Activated CD4-positive, alpha-beta T cell treated with anti-CD3 and anti-CD28 coated beads, Interleukin-2, amount 50 U/mL, for 16 hours (primary cell): ENCODE data around the gene MLXIP.
"Not testable (repeated sequence)": the region's sequence is repeated elsewhere in the genome, so short reads cannot be mapped to it uniquely, and the experiment has no call there.

Source experiments
- DNase-seq: peaks from one replicate; pipeline ENCODE4 v3.0.0-alpha.2; 2020

The MLXIP gene

GRCh38 chr12:122078141-122079032 is at the start of gene MLXIP:
Gene MLXIP (plus strand): TSS chr12:122078756. CDS start chr12:122078854, 98 bp downstream.
- peak; percentile 91 for DNase-seq

- DNase-seq: peak; percentile 70
These were observed 49.5 kb upstream of the MLXIP start for GRCh38 chr12:122028905-122029560.

GRCh38 chr12:122029620-122030423 is 48.7 kb upstream of the MLXIP start:
- DNase-seq: no peak

GRCh38 chr12:122030424-122031035 is 48.0 kb upstream of the MLXIP start:
- no peak for DNase-seq

- DNase-seq: peak; percentile 48
These were observed 47.0 kb upstream of the MLXIP start for GRCh38 chr12:122031342-122032216.

- DNase-seq: no peak
These were observed 46.0 kb upstream of the MLXIP start for GRCh38 chr12:122032580-122032979.

GRCh38 chr12:122035292-122035691 is 43.3 kb upstream of the MLXIP start:
- DNase-seq: no peak

GRCh38 chr12:122036153-122036552 is 42.4 kb upstream of the MLXIP start:
- no peak for DNase-seq

- DNase-seq: no peak
These were observed 37.8 kb upstream of the MLXIP start for GRCh38 chr12:122040579-122041386.

GRCh38 chr12:122041458-122041857 is 37.1 kb upstream of the MLXIP start:
- DNase-seq: not testable (repeated sequence)

- no peak for DNase-seq
These were observed 35.6 kb upstream of the MLXIP start for GRCh38 chr12:122042910-122043309.

- no peak for DNase-seq
These were observed 35.1 kb upstream of the MLXIP start for GRCh38 chr12:122043476-122043875.

- DNase-seq: no peak
These were observed 33.3 kb upstream of the MLXIP start for GRCh38 chr12:122045262-122045661.

- no peak for DNase-seq
These were observed 32.4 kb upstream of the MLXIP start for GRCh38 chr12:122046145-122046544.

- DNase-seq: no peak
These were observed 30.4 kb upstream of the MLXIP start for GRCh38 chr12:122048151-122048550.

- DNase-seq: no peak
These were observed 28.7 kb upstream of the MLXIP start for GRCh38 chr12:122049827-122050226.

- DNase-seq: no peak
These were observed 27.9 kb upstream of the MLXIP start for GRCh38 chr12:122050706-122051105.

GRCh38 chr12:122051231-122051876 is 27.2 kb upstream of the MLXIP start:
- DNase-seq: no peak

GRCh38 chr12:122052285-122052684 is 26.3 kb upstream of the MLXIP start:
- DNase-seq: no peak

- no peak for DNase-seq
These were observed 23.6 kb upstream of the MLXIP start for GRCh38 chr12:122054842-122055520.
